HEK293 (cell line): ENCODE measurements around the gene SELENOT.

Experiments used
- CTCF ChIA-PET: fragments of 350-600 bp; formaldehyde crosslinking; extraction: SDS; loops from one replicate; lab custom pipeline; 2021; ENCODE audit warnings: antibody characterized with exemption; lab: Yijun Ruan, JAX
- POLR2A ChIA-PET: fragments of 300-600 bp; formaldehyde crosslinking; extraction: SDS; loops from one replicate; lab custom pipeline; 2020; ENCODE audit warnings: antibody characterized with exemption, inconsistent platforms; lab: Yijun Ruan, JAX
- H3K27ac ChIP-seq: fragments of 200-500 bp; sonication (Bioruptor generic); 2 replicates; pipeline ENCODE4 v1.5.1; 2014; ENCODE audit warnings: low read depth, low read length, control low read depth, inconsistent platforms; ENCODE audit errors: extremely low read depth
- H3K36me3 ChIP-seq, 2 experiments: fragments of 200-500 bp in 1 of 2; sonication (Bioruptor generic) in 1 of 2; 1 replicate in 1 of 2; 2 replicates in 1 of 2; pipeline ENCODE4 v1.5.1; 2014 to 2017; ENCODE audit warnings: inconsistent platforms in 2 of 2, low read length in 2 of 2; ENCODE audit not compliant: control insufficient read depth in 2 of 2, insufficient read depth in 1 of 2
- H3K4me1 ChIP-seq: fragments of 200-500 bp; sonication (Bioruptor generic); 2 replicates; pipeline ENCODE4 v1.5.1; 2014; ENCODE audit warnings: mild to moderate bottlenecking, low read length, inconsistent platforms; ENCODE audit not compliant: control insufficient read depth, insufficient read depth
- H3K4me3 ChIP-seq: 2 replicates; pipeline ENCODE4 v1.5.1; 2011; ENCODE audit warnings: low read depth, mild to moderate bottlenecking, control low read depth, low read length, moderate library complexity
- H3K9me3 ChIP-seq: fragments of 200-500 bp; sonication (Bioruptor generic); 2 replicates; pipeline ENCODE4 v1.5.1; 2014; ENCODE audit warnings: low read depth, low read length, inconsistent platforms; ENCODE audit not compliant: control insufficient read depth, insufficient read depth
- GLI4 ChIP-seq: fragments of 450-650 bp; formaldehyde crosslinking; IDR thresholded peaks from 2 replicates; pipeline ENCODE4 v1.5.1; 2016; ENCODE audit warnings: missing biosample characterization, missing genetic modification characterization
- PATZ1 ChIP-seq: fragments of 450-650 bp; formaldehyde crosslinking; IDR thresholded peaks from 2 replicates; pipeline ENCODE4 v1.5.1; 2016; ENCODE audit warnings: missing biosample characterization, missing genetic modification characterization
- YY1 ChIP-seq: fragments of 450-650 bp; formaldehyde crosslinking; IDR thresholded peaks from 2 replicates; pipeline ENCODE4 v1.5.1; 2018; ENCODE audit warnings: missing biosample characterization, missing genetic modification characterization
- ZBTB1 ChIP-seq: fragments of 450-650 bp; formaldehyde crosslinking; IDR thresholded peaks from 2 replicates; pipeline ENCODE4 v1.5.1; 2016; ENCODE audit warnings: missing biosample characterization, missing genetic modification characterization
- ZBTB11 ChIP-seq: fragments of 450-650 bp; formaldehyde crosslinking; conservative IDR thresholded peaks from 2 replicates; pipeline ENCODE4 v1.5.1; 2016; ENCODE audit warnings: low read depth, missing biosample characterization, missing genetic modification characterization
- ZIC2 ChIP-seq: fragments of 450-650 bp; formaldehyde crosslinking; IDR thresholded peaks from 2 replicates; pipeline ENCODE4 v1.5.1; 2016; ENCODE audit warnings: missing biosample characterization, missing genetic modification characterization
- ZNF146 ChIP-seq: fragments of 450-650 bp; formaldehyde crosslinking; IDR thresholded peaks from 2 replicates; pipeline ENCODE4 v1.5.1; 2016; ENCODE audit warnings: missing biosample characterization, missing genetic modification characterization
- ZNF157 ChIP-seq: fragments of 450-650 bp; formaldehyde crosslinking; IDR thresholded peaks from 2 replicates; pipeline ENCODE4 v1.5.1; 2016; ENCODE audit warnings: missing biosample characterization, missing genetic modification characterization
- ZNF214 ChIP-seq: fragments of 450-650 bp; formaldehyde crosslinking; IDR thresholded peaks from 2 replicates; pipeline ENCODE4 v1.5.1; 2017; ENCODE audit warnings: missing biosample characterization, mild to moderate bottlenecking, missing genetic modification characterization, borderline replicate concordance
- ZNF37A ChIP-seq: fragments of 450-650 bp; IDR thresholded peaks from 2 replicates; pipeline ENCODE4 v1.5.1; 2018; ENCODE audit warnings: missing biosample characterization, missing genetic modification characterization
- ZNF391 ChIP-seq: fragments of 450-650 bp; formaldehyde crosslinking; IDR thresholded peaks from 2 replicates; pipeline ENCODE4 v1.5.1; 2016; ENCODE audit warnings: low read depth, missing biosample characterization, missing genetic modification characterization, borderline replicate concordance
- ZNF394 ChIP-seq: fragments of 450-650 bp; formaldehyde crosslinking; IDR thresholded peaks from 2 replicates; pipeline ENCODE4 v1.5.1; 2016; ENCODE audit warnings: missing biosample characterization, missing genetic modification characterization, mild to moderate bottlenecking, moderate library complexity, borderline replicate concordance
- ZNF561 ChIP-seq: fragments of 450-650 bp; IDR thresholded peaks from 2 replicates; pipeline ENCODE4 v1.5.1; 2018; ENCODE audit warnings: missing biosample characterization, missing genetic modification characterization, borderline replicate concordance
- ZNF596 ChIP-seq: fragments of 450-650 bp; IDR thresholded peaks from 2 replicates; pipeline ENCODE4 v1.5.0; 2018; ENCODE audit warnings: missing biosample characterization, mild to moderate bottlenecking, missing genetic modification characterization, moderate library complexity
- ZNF660 ChIP-seq: fragments of 450-650 bp; IDR thresholded peaks from 2 replicates; pipeline ENCODE4 v1.5.1; 2018; ENCODE audit warnings: missing biosample characterization, mild to moderate bottlenecking, missing genetic modification characterization
- ZNF664 ChIP-seq: fragments of 450-650 bp; formaldehyde crosslinking; IDR thresholded peaks from 2 replicates; pipeline ENCODE4 v1.5.1; 2016; ENCODE audit warnings: missing biosample characterization, missing genetic modification characterization
- ZNF704 ChIP-seq: fragments of 450-650 bp; formaldehyde crosslinking; IDR thresholded peaks from 2 replicates; pipeline ENCODE4 v1.5.1; 2016; ENCODE audit warnings: missing biosample characterization, missing genetic modification characterization
- ZNF791 ChIP-seq: fragments of 450-650 bp; formaldehyde crosslinking; IDR thresholded peaks from 2 replicates; pipeline ENCODE4 v1.5.1; 2016; ENCODE audit warnings: missing biosample characterization, missing genetic modification characterization
- ZNF830 ChIP-seq: fragments of 450-650 bp; IDR thresholded peaks from 2 replicates; pipeline ENCODE4 v1.5.0; 2018; ENCODE audit warnings: missing biosample characterization, missing genetic modification characterization, low read depth, mild to moderate bottlenecking, moderate library complexity
- TF ChIP-seq, protein P1 (sequence below): fragments of 450-650 bp; formaldehyde crosslinking; IDR thresholded peaks from 2 replicates; pipeline ENCODE4 v1.5.1; 2016; ENCODE audit warnings: missing biosample characterization, missing genetic modification characterization
- TF ChIP-seq, protein P2 (sequence below): fragments of 450-650 bp; formaldehyde crosslinking; IDR thresholded peaks from 2 replicates; pipeline ENCODE4 v1.5.1; 2016; ENCODE audit warnings: missing biosample characterization, missing genetic modification characterization

The SELENOT gene

GRCh38 chr3:150627557-150627956 is 24.4 kb downstream of the SELENOT start (continued):
- no peak for TF ChIP-seq PATZ1 (tag by site-specific recombination)
- TF ChIP-seq ZNF664 (tag by site-specific recombination), result no peak
- TF ChIP-seq ZNF391 (tag by site-specific recombination), result no peak
- no peak for TF ChIP-seq ZNF561
- no peak for TF ChIP-seq ZBTB11 (tag by site-specific recombination)
- no peak for TF ChIP-seq ZNF830 (tag by site-specific recombination)
- no peak for TF ChIP-seq YY1

- Histone ChIP-seq H3K4me1 (no peaks in the 10 kb centered on the region), H3K36me3 (peaks cover 4 to 25% of the 10 kb centered on the region in 2 experiments; a peak in 2 of 3 replicates), H3K4me3 (no peak overlapping the region), H3K27ac (no peak overlapping the region), H3K9me3 (no peaks in the 10 kb centered on the region)
- ChIA-PET POLR2A (no interaction called here), CTCF (no interaction called here)
- TF ChIP-seq, protein P1, sequence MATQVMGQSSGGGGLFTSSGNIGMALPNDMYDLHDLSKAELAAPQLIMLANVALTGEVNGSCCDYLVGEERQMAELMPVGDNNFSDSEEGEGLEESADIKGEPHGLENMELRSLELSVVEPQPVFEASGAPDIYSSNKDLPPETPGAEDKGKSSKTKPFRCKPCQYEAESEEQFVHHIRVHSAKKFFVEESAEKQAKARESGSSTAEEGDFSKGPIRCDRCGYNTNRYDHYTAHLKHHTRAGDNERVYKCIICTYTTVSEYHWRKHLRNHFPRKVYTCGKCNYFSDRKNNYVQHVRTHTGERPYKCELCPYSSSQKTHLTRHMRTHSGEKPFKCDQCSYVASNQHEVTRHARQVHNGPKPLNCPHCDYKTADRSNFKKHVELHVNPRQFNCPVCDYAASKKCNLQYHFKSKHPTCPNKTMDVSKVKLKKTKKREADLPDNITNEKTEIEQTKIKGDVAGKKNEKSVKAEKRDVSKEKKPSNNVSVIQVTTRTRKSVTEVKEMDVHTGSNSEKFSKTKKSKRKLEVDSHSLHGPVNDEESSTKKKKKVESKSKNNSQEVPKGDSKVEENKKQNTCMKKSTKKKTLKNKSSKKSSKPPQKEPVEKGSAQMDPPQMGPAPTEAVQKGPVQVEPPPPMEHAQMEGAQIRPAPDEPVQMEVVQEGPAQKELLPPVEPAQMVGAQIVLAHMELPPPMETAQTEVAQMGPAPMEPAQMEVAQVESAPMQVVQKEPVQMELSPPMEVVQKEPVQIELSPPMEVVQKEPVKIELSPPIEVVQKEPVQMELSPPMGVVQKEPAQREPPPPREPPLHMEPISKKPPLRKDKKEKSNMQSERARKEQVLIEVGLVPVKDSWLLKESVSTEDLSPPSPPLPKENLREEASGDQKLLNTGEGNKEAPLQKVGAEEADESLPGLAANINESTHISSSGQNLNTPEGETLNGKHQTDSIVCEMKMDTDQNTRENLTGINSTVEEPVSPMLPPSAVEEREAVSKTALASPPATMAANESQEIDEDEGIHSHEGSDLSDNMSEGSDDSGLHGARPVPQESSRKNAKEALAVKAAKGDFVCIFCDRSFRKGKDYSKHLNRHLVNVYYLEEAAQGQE, result no peak
- no peak for TF ChIP-seq ZNF596
- TF ChIP-seq ZNF146 (tag by site-specific recombination), result no peak
- no peak for TF ChIP-seq ZNF561
- TF ChIP-seq, protein P2, sequence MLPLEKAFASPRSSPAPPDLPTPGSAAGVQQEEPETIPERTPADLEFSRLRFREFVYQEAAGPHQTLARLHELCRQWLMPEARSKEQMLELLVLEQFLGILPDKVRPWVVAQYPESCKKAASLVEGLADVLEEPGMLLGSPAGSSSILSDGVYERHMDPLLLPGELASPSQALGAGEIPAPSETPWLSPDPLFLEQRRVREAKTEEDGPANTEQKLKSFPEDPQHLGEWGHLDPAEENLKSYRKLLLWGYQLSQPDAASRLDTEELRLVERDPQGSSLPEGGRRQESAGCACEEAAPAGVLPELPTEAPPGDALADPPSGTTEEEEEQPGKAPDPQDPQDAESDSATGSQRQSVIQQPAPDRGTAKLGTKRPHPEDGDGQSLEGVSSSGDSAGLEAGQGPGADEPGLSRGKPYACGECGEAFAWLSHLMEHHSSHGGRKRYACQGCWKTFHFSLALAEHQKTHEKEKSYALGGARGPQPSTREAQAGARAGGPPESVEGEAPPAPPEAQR, result no peak
- TF ChIP-seq GLI4, result no peak
- TF ChIP-seq ZNF704, result no peak
- no peak for TF ChIP-seq ZNF660 (tag by site-specific recombination)
- no peak for TF ChIP-seq ZBTB1 (tag by site-specific recombination)
- TF ChIP-seq ZNF37A (tag by site-specific recombination), result no peak
- no peak for TF ChIP-seq ZNF394
- no peak for TF ChIP-seq ZNF214 (tag by site-specific recombination)
- no peak for TF ChIP-seq ZIC2 (tag by site-specific recombination)
- TF ChIP-seq ZNF791 (tag by site-specific recombination), result no peak
- no peak for TF ChIP-seq ZBTB11 (tag by site-specific recombination)
- no peak for TF ChIP-seq ZNF157
These were observed 28.5 kb downstream of the SELENOT start for GRCh38 chr3:150631515-150632221.
